Rectal smooth muscle tissue (tissue), 1 donor: ENCODE measurements around the gene UNC50.

Experiments used
- H3K27ac ChIP-seq: one replicate; pipeline ENCODE4 v1.7.0; 2013; ENCODE audit warnings: low read depth, low read length, inconsistent platforms
- H3K27me3 ChIP-seq: one replicate; pipeline ENCODE4 v1.7.0; 2013; ENCODE audit warnings: low read length; ENCODE audit not compliant: control insufficient read depth, insufficient read depth
- H3K36me3 ChIP-seq: one replicate; pipeline ENCODE4 v1.7.0; 2013; ENCODE audit warnings: low read length; ENCODE audit not compliant: control insufficient read depth, insufficient read depth
- H3K4me1 ChIP-seq: one replicate; pipeline ENCODE4 v1.7.0; 2013; ENCODE audit warnings: low read length; ENCODE audit not compliant: control insufficient read depth, insufficient read depth
- H3K4me3 ChIP-seq: one replicate; pipeline ENCODE4 v1.7.0; 2013; ENCODE audit warnings: low read length
- H3K9ac ChIP-seq: one replicate; pipeline ENCODE4 v1.7.0; 2013; ENCODE audit warnings: low read length

The UNC50 gene

GRCh38 chr2:98601532-98602132 lies 6.8 kb upstream of the UNC50 start:
- Histone ChIP-seq H3K36me3 (peaks cover 11% of the 10 kb centered on the region), H3K4me1 (peaks cover 5% of the 10 kb centered on the region), H3K4me3 (no peak overlapping the region), H3K9ac (no peak overlapping the region), H3K27me3 (no peaks in the 10 kb centered on the region), H3K27ac (no peak overlapping the region)

GRCh38 chr2:98604547-98604946 lies 3.8 kb upstream of the UNC50 start:
- no peak overlapping the region for H3K4me3 ChIP-seq
- peaks cover 5% of the 10 kb centered on the region for H3K36me3 ChIP-seq
- peaks cover 21% of the 10 kb centered on the region for H3K4me1 ChIP-seq
- no peak overlapping the region for H3K27ac ChIP-seq
- H3K9ac ChIP-seq = no peak overlapping the region
- H3K27me3 ChIP-seq = no peaks in the 10 kb centered on the region

GRCh38 chr2:98605076-98605475 lies 3.3 kb upstream of the UNC50 start:
- no peak overlapping the region for H3K9ac ChIP-seq
- peaks cover under 1% of the 10 kb centered on the region for H3K36me3 ChIP-seq
- H3K27me3 ChIP-seq = no peaks in the 10 kb centered on the region
- no peak overlapping the region for H3K4me3 ChIP-seq
- H3K27ac ChIP-seq = no peak overlapping the region
- H3K4me1 ChIP-seq = peaks cover 26% of the 10 kb centered on the region

GRCh38 chr2:98606431-98606830 lies 2.0 kb upstream of the UNC50 start:
- H3K9ac ChIP-seq = no peak overlapping the region

GRCh38 chr2:98607104-98607503 lies 1.3 kb upstream of the UNC50 start:
- no peaks in the 10 kb centered on the region for H3K27me3 ChIP-seq
- peak overlapping the region; percentile 76 for H3K4me3 ChIP-seq
- peaks cover 4% of the 10 kb centered on the region for H3K36me3 ChIP-seq
- no peak overlapping the region for H3K9ac ChIP-seq
- no peak overlapping the region for H3K27ac ChIP-seq
- peaks cover 35% of the 10 kb centered on the region for H3K4me1 ChIP-seq

More at GRCh38 chr2:98606431-98606830, 2.0 kb upstream of the UNC50 start:
- Histone ChIP-seq H3K4me3 (no peak overlapping the region), H3K4me1 (peaks cover 35% of the 10 kb centered on the region), H3K36me3 (peaks cover 3% of the 10 kb centered on the region), H3K27ac (no peak overlapping the region), H3K27me3 (no peaks in the 10 kb centered on the region)

- Histone ChIP-seq H3K4me1 (peaks cover 35% of the 10 kb centered on the region), H3K4me3 (peak overlapping the region; percentile 76), H3K36me3 (peaks cover 4% of the 10 kb centered on the region), H3K9ac (peak overlapping the region; percentile 94), H3K27ac (peak overlapping the region; percentile 97), H3K27me3 (no peaks in the 10 kb centered on the region)
Measured at GRCh38 chr2:98607741-98608115, 661 bp upstream of the UNC50 start.

GRCh38 chr2:98608962-98609604 lies 694 bp downstream of the UNC50 start:
- peak overlapping the region; percentile 92 for H3K9ac ChIP-seq
- peaks cover 11% of the 10 kb centered on the region for H3K36me3 ChIP-seq
- no peaks in the 10 kb centered on the region for H3K27me3 ChIP-seq
- peak overlapping the region; percentile 97 for H3K27ac ChIP-seq
- H3K4me1 ChIP-seq = peaks cover 35% of the 10 kb centered on the region
- H3K4me3 ChIP-seq = peak overlapping the region; percentile 76

GRCh38 chr2:98614024-98614739 lies 5.8 kb downstream of the UNC50 start:
- Histone ChIP-seq H3K36me3 (peaks cover 23% of the 10 kb centered on the region), H3K4me1 (peaks cover 17% of the 10 kb centered on the region), H3K27me3 (no peaks in the 10 kb centered on the region), H3K9ac (no peak overlapping the region), H3K4me3 (no peak overlapping the region), H3K27ac (no peak overlapping the region)

GRCh38 chr2:98615481-98615880 lies 7.1 kb downstream of the UNC50 start:
- Histone ChIP-seq H3K4me3 (no peak overlapping the region), H3K4me1 (peaks cover 5% of the 10 kb centered on the region), H3K27me3 (no peaks in the 10 kb centered on the region), H3K9ac (no peak overlapping the region), H3K36me3 (peaks cover 23% of the 10 kb centered on the region), H3K27ac (no peak overlapping the region)

GRCh38 chr2:98617149-98617548 lies 8.8 kb downstream of the UNC50 start:
- no peak overlapping the region for H3K27ac ChIP-seq
- no peak overlapping the region for H3K9ac ChIP-seq
- H3K4me3 ChIP-seq = no peak overlapping the region
- H3K27me3 ChIP-seq = no peaks in the 10 kb centered on the region
- no peaks in the 10 kb centered on the region for H3K4me1 ChIP-seq
- peaks cover 19% of the 10 kb centered on the region for H3K36me3 ChIP-seq

- Histone ChIP-seq H3K9ac (no peak overlapping the region), H3K27ac (no peak overlapping the region), H3K4me1 (no peaks in the 10 kb centered on the region), H3K36me3 (peaks cover 3% of the 10 kb centered on the region), H3K27me3 (no peaks in the 10 kb centered on the region), H3K4me3 (no peak overlapping the region)
Measured at GRCh38 chr2:98623657-98624056, 15.3 kb downstream of the UNC50 start.

- Histone ChIP-seq H3K27ac (no peak overlapping the region), H3K9ac (no peak overlapping the region), H3K4me3 (no peak overlapping the region), H3K36me3 (peaks cover 21% of the 10 kb centered on the region), H3K27me3 (no peaks in the 10 kb centered on the region), H3K4me1 (no peaks in the 10 kb centered on the region)
Measured at GRCh38 chr2:98632351-98632750, 24.0 kb downstream of the UNC50 start.
